Thyroid gland (tissue), 4 donors: ENCODE results near the gene DVL3. TPM values are rescaled to one million over a fixed set of nuclear protein-coding genes. Genes with fewer than 3 reads are reported as not detected.
A peak's percentile ranks its signal among the peaks of the same experiment; 100 is the strongest.
"Not testable (repeated sequence)": the region's sequence is repeated elsewhere in the genome, so short reads cannot be mapped to it uniquely, and the experiment has no call there.

Experiments
- DNase-seq, 2 donors: peaks; one replicate each; pipeline ENCODE4 v3.0.0-alpha.2; 2019
- H3K27ac ChIP-seq, 3 donors: fragments of 200-600 bp; sonication (generic); 1 replicate in 2 of 3; 2 replicates in 1 of 3; pipeline ENCODE4 v1.5.1; 2016 to 2019; ENCODE audit warnings: mild to moderate bottlenecking in 1 of 3, moderate library complexity in 1 of 3
- H3K27me3 ChIP-seq: fragments of 200-600 bp; sonication (generic); one replicate; pipeline ENCODE4 v1.5.1; 2019
- H3K36me3 ChIP-seq, 2 donors: fragments of 200-600 bp; sonication (generic); one replicate each; pipeline ENCODE4 v1.5.1; 2016 to 2019
- H3K4me1 ChIP-seq, 2 donors: fragments of 200-600 bp; sonication (generic); one replicate each; pipeline ENCODE4 v1.5.1; 2017 to 2019
- H3K4me3 ChIP-seq, 3 donors: fragments of 200-600 bp; sonication (generic); replicated peaks in 1 of 3; 1 replicate in 2 of 3; 2 replicates in 1 of 3; pipeline ENCODE4 v1.5.1; 2016; ENCODE audit warnings: mild to moderate bottlenecking in 1 of 3
- H3K9me3 ChIP-seq: fragments of 200-600 bp; sonication (generic); one replicate; pipeline ENCODE4 v1.5.1; 2017
- CTCF ChIP-seq, 6 experiments: fragments of 200-600 bp in 3 of 6; fragments of 450-650 bp in 3 of 6; sonication (generic) in 3 of 6; IDR thresholded peaks; one replicate each; pipeline ENCODE4 v1.5.1; 2016 to 2019; ENCODE audit warnings: antibody characterized with exemption in 6 of 6, mild to moderate bottlenecking in 2 of 6, inconsistent platforms in 1 of 6, moderate library complexity in 1 of 6
- POLR2A ChIP-seq, 2 donors: fragments of 450-650 bp; IDR thresholded peaks; one replicate each; pipeline ENCODE4 v1.6.1; 2017; ENCODE audit warnings: antibody characterized with exemption in 2 of 2, mild to moderate bottlenecking in 2 of 2, moderate library complexity in 1 of 2
- WGBS, 2 donors: methylation state at CpG; one replicate each; pipeline ENCODE4 v1.1.5; 2017; 5-methylcytosine and 5-hydroxymethylcytosine counted together
- intact Hi-C: fragments of 100-400 bp; cut with DNase I; formaldehyde crosslinking; loops from one replicate; pipeline ENCODE4 v1.15.1; 2023
- total RNA-seq, 4 donors: library from RNA; depleted of rRNA; stranded (reverse); fragments of >200 nt; gene quantifications; one replicate each; pipeline ENCODE4 v1.2.3, GENCODE V29; 2016

Gene DVL3
- total RNA-seq, 4 donors from 2014 or later = 48.2 to 137 (median 65.3) TPM

GRCh38 chr3:184155644-184156521 is 706 bp downstream of the DVL3 start:
- no peaks in the 10 kb centered on the region for H3K27me3 ChIP-seq
- H3K4me1 ChIP-seq = peaks cover 26 to 39% of the 10 kb centered on the region in 2 donors
- DNase-seq = peak; percentile 37 to 49
- H3K36me3 ChIP-seq = no peaks in the 10 kb centered on the region
- H3K9me3 ChIP-seq = no peaks in the 10 kb centered on the region
- intact Hi-C loops = loop anchor here (10.0 kb wide), 1 partner anchor 141 kb away; the partner anchor contains the start of gene ABCC5
- no peak for TF ChIP-seq POLR2A (IDR thresholded peaks at IDR 0.05)
- peak overlapping the region; percentile 90 to 98 (median 94) for H3K4me3 ChIP-seq
- WGBS, 2 donors = 1% methylated on average over 31 to 36 of the region's 47 CpGs
- H3K27ac ChIP-seq = peak overlapping the region; percentile 78 to 89 (median 85)

GRCh38 chr3:184156522-184156955 is 1.4 kb downstream of the DVL3 start:
- Histone ChIP-seq H3K36me3 (no peaks in the 10 kb centered on the region), H3K4me3 (peak overlapping the region; percentile 90 to 98 (median 94)), H3K27me3 (no peaks in the 10 kb centered on the region), H3K27ac (peak overlapping the region; percentile 78 to 89 (median 85)), H3K4me1 (peaks cover 29 to 45% of the 10 kb centered on the region in 2 donors), H3K9me3 (no peaks in the 10 kb centered on the region)
- peak; percentile 71 to 77 for DNase-seq
- TF ChIP-seq POLR2A (IDR thresholded peaks at IDR 0.05) (no peak), CTCF (IDR thresholded peaks at IDR 0.05) (no peak)
- intact Hi-C loops = loop anchor here (10.0 kb wide), 1 partner anchor 142 kb away; the partner anchor contains the start of gene ABCC5
- 0 to 17% methylated on average over 1 of the region's 6 CpGs for WGBS, 2 donors

- no peak for DNase-seq
- Histone ChIP-seq H3K9me3 (no peaks in the 10 kb centered on the region), H3K4me3 (peak overlapping the region in 2 of 3 donors; percentile 94 to 98), H3K27ac (peak overlapping the region; percentile 51 to 89 (median 78)), H3K36me3 (no peaks in the 10 kb centered on the region), H3K27me3 (no peaks in the 10 kb centered on the region), H3K4me1 (peaks cover 29 to 49% of the 10 kb centered on the region in 2 donors)
- intact Hi-C loops = loop anchor here (10.0 kb wide), 1 partner anchor 142 kb away; the partner anchor contains the start of gene ABCC5
- TF ChIP-seq POLR2A (IDR thresholded peaks at IDR 0.05) (no peak), CTCF (IDR thresholded peaks at IDR 0.05) (no peak)
Observed at GRCh38 chr3:184157206-184157605, 2.0 kb downstream of the DVL3 start.

GRCh38 chr3:184158404-184158803 is 3.2 kb downstream of the DVL3 start:
- Histone ChIP-seq H3K27ac (no peak overlapping the region), H3K9me3 (no peaks in the 10 kb centered on the region), H3K27me3 (no peaks in the 10 kb centered on the region), H3K36me3 (peaks cover 0 to under 1% of the 10 kb centered on the region in 2 donors), H3K4me1 (peaks cover 29 to 49% of the 10 kb centered on the region in 2 donors), H3K4me3 (no peak overlapping the region)
- intact Hi-C loops = loop anchor here (10.0 kb wide), 1 partner anchor 144 kb away; the partner anchor contains the start of gene ABCC5
- TF ChIP-seq CTCF (IDR thresholded peaks at IDR 0.05) (no peak), POLR2A (IDR thresholded peaks at IDR 0.05) (no peak)
- DNase-seq = no peak
- WGBS, 2 donors = 76 to 80% methylated on average over 4 of the region's 4 CpGs

GRCh38 chr3:184160456-184160855 is 5.3 kb downstream of the DVL3 start:
- 32 to 50% methylated on average over 2 of the region's 2 CpGs for WGBS, 2 donors
- Histone ChIP-seq H3K4me3 (no peak overlapping the region), H3K36me3 (peaks cover 13 to 20% of the 10 kb centered on the region in 2 donors), H3K27ac (peak overlapping the region in 1 of 3 donors; percentile 13), H3K27me3 (no peaks in the 10 kb centered on the region), H3K4me1 (peaks cover 26 to 43% of the 10 kb centered on the region in 2 donors), H3K9me3 (no peaks in the 10 kb centered on the region)
- DNase-seq = no peak
- no peak for TF ChIP-seq CTCF (IDR thresholded peaks at IDR 0.05)
- intact Hi-C loops = no loop called here

- peaks cover 35 to 42% of the 10 kb centered on the region in 2 donors for H3K36me3 ChIP-seq
- H3K27ac ChIP-seq, H3K4me3 ChIP-seq, DNase-seq, H3K27me3 ChIP-seq, intact Hi-C loops, H3K9me3 ChIP-seq: not testable (repeated sequence)
- peaks cover 17 to 34% of the 10 kb centered on the region in 2 donors for H3K4me1 ChIP-seq
- WGBS, 2 donors = 81 to 82% methylated on average over 8 of the region's 8 CpGs
Observed at GRCh38 chr3:184162571-184163070, 7.4 kb downstream of the DVL3 start.
